PFSK-1 (cell line): ENCODE measurements around the gene FCAMR.

Experiments
- FOXP2 ChIP-seq: optimal IDR thresholded peaks from 2 replicates; pipeline ENCODE3; 2011; ENCODE audit warnings: borderline replicate concordance, control low read depth, inconsistent platforms; ENCODE audit not compliant: insufficient read depth; ENCODE audit errors: extremely low read length, extremely low read depth
- POLR2AphosphoS5 ChIP-seq: IDR thresholded peaks from 2 replicates; pipeline ENCODE4 v1.6.1; 2012; ENCODE audit warnings: low read depth, mild to moderate bottlenecking, control low read depth, low read length, moderate library complexity
- REST ChIP-seq, 2 experiments: IDR thresholded peaks; 2 replicates each; pipeline versions ENCODE4 v1.6.1 to v1.8.0; 2011 to 2012; ENCODE audit warnings: low read depth in 2 of 2, low read length in 2 of 2, control low read depth in 1 of 2, inconsistent platforms in 1 of 2, mild to moderate bottlenecking in 1 of 2, moderate library complexity in 1 of 2; ENCODE audit not compliant: insufficient read depth in 1 of 2
- SIN3A ChIP-seq: IDR thresholded peaks from 2 replicates; pipeline ENCODE4 v1.6.1; 2012; ENCODE audit warnings: mild to moderate bottlenecking, low read length, moderate library complexity, borderline replicate concordance; ENCODE audit not compliant: insufficient read depth
- TAF1 ChIP-seq: IDR thresholded peaks from 2 replicates; pipeline ENCODE4 v1.6.1; 2012; ENCODE audit warnings: low read length, control low read depth, borderline replicate concordance; ENCODE audit not compliant: insufficient read depth

Gene FCAMR

GRCh38 chr1:206965781-206966180 is 4.5 kb downstream of the FCAMR start:
- TF ChIP-seq TAF1 (no peak), POLR2AphosphoS5 (no peak), SIN3A (no peak), FOXP2 (no peak), REST (IDR thresholded peaks at IDR 0.05; ENCODE audit: insufficient read depth in 1 of 2, low read depth in 2 of 2, low read length in 2 of 2) (no peak)

DNA sequence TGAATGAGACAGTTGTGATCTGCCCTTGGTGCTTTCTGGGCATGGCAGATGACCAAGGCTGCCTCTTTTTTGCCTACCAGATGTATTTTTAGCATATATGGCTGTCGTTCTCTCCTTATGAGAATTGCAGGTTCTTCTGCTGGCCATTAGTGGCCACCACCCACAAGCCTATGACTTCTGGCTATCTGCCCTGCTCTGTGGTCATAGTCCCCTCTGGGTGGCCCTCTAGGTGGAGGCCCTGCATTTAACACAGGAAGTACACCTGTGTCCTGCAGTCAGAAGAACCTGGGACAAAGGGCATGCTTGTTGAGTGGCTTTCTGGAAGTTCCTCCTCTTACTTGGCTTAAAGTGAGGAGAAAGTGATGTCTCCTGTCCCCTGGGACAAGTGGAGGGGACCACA is 6.5 kb downstream of the FCAMR start:
- TF ChIP-seq FOXP2 (no peak), POLR2AphosphoS5 (no peak), REST (IDR thresholded peaks at IDR 0.05; ENCODE audit: insufficient read depth in 1 of 2, low read depth in 2 of 2, low read length in 2 of 2) (no peak), SIN3A (no peak), TAF1 (no peak)

GRCh38 chr1:206963119-206963712 is 7.0 kb downstream of the FCAMR start:
- no peak for TF ChIP-seq TAF1
- TF ChIP-seq POLR2AphosphoS5: no peak
- no peak for TF ChIP-seq SIN3A
- TF ChIP-seq FOXP2: no peak
- TF ChIP-seq REST (IDR thresholded peaks at IDR 0.05; ENCODE audit: insufficient read depth in 1 of 2, low read depth in 2 of 2, low read length in 2 of 2): no peak

- TF ChIP-seq REST (IDR thresholded peaks at IDR 0.05; ENCODE audit: insufficient read depth in 1 of 2, low read depth in 2 of 2, low read length in 2 of 2) (no peak), POLR2AphosphoS5 (no peak), SIN3A (no peak), FOXP2 (no peak), TAF1 (no peak)
Measured at GRCh38 chr1:206962272-206962671, 8.0 kb downstream of the FCAMR start.
